ENCODE results near the gene HDAC4.

GRCh38 chr2:239395524-239395923 is 5.3 kb downstream of the HDAC4 start:
- TF ChIP-seq, protein P1, sequence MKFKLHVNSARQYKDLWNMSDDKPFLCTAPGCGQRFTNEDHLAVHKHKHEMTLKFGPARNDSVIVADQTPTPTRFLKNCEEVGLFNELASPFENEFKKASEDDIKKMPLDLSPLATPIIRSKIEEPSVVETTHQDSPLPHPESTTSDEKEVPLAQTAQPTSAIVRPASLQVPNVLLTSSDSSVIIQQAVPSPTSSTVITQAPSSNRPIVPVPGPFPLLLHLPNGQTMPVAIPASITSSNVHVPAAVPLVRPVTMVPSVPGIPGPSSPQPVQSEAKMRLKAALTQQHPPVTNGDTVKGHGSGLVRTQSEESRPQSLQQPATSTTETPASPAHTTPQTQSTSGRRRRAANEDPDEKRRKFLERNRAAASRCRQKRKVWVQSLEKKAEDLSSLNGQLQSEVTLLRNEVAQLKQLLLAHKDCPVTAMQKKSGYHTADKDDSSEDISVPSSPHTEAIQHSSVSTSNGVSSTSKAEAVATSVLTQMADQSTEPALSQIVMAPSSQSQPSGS (CRISPR knock-in tag; IDR thresholded peaks at IDR 0.05; ENCODE audit: borderline replicate concordance, low read depth): no peak
- TF ChIP-seq CTCF (IDR thresholded peaks at IDR 0.05): no peak
- TF ChIP-seq STAT6 (CRISPR knock-in tag; conservative IDR thresholded peaks at IDR 0.05; ENCODE audit: low read depth): no peak
- no peak for TF ChIP-seq TEAD4 (CRISPR knock-in tag; IDR thresholded peaks at IDR 0.05)
- no peak for TF ChIP-seq SP1 (CRISPR knock-in tag; conservative IDR thresholded peaks at IDR 0.05)
- no peak for TF ChIP-seq ZNF423 (CRISPR knock-in tag; IDR thresholded peaks at IDR 0.05)
- TF ChIP-seq, protein P2, sequence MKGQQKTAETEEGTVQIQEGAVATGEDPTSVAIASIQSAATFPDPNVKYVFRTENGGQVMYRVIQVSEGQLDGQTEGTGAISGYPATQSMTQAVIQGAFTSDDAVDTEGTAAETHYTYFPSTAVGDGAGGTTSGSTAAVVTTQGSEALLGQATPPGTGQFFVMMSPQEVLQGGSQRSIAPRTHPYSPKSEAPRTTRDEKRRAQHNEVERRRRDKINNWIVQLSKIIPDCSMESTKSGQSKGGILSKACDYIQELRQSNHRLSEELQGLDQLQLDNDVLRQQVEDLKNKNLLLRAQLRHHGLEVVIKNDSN (CRISPR knock-in tag; IDR thresholded peaks at IDR 0.05): no peak
- TF ChIP-seq NR2C2 (CRISPR knock-in tag; IDR thresholded peaks at IDR 0.05): no peak
- TF ChIP-seq ZNF281 (CRISPR knock-in tag; IDR thresholded peaks at IDR 0.05): no peak
- TF ChIP-seq ZNF317 (CRISPR knock-in tag; IDR thresholded peaks at IDR 0.05; ENCODE audit: borderline replicate concordance, low read depth): no peak
- TF ChIP-seq IRF1 (CRISPR knock-in tag; IDR thresholded peaks at IDR 0.05): no peak
- no peak for TF ChIP-seq MAX (CRISPR knock-in tag; IDR thresholded peaks at IDR 0.05)
- no peak for TF ChIP-seq CREB1 (CRISPR knock-in tag; IDR thresholded peaks at IDR 0.05)

Measured in WTC11 (cell line).